ENCODE data around the gene ZNF330. TPM values are rescaled to one million over a fixed set of nuclear protein-coding genes. Genes with fewer than 3 reads are reported as not detected.

ZNF330 gene
- total RNA-seq, 1 donor from 2014 or later = 16.0 TPM

GRCh38 chr4:141238186-141238585 lies 17.5 kb downstream of the ZNF330 start:
- DNase-seq (ENCODE audit: extremely low spot score in 2 of 2) = no peak
- H3K4me3 ChIP-seq = no peak overlapping the region
- no peaks in the 10 kb centered on the region for H3K4me1 ChIP-seq
- H3K36me3 ChIP-seq = peaks cover 0 to 18% of the 10 kb centered on the region in 2 donors
- no peaks in the 10 kb centered on the region for H3K9me3 ChIP-seq
- H3K27me3 ChIP-seq = no peaks in the 10 kb centered on the region
- no peak overlapping the region for H3K27ac ChIP-seq
- TF ChIP-seq POLR2A (IDR thresholded peaks at IDR 0.05) (no peak), POLR2AphosphoS5 (IDR thresholded peaks at IDR 0.05; ENCODE audit: insufficient read depth in 1 of 2, low read depth in 1 of 2) (no peak)
- TF ChIP-seq, protein P1, sequence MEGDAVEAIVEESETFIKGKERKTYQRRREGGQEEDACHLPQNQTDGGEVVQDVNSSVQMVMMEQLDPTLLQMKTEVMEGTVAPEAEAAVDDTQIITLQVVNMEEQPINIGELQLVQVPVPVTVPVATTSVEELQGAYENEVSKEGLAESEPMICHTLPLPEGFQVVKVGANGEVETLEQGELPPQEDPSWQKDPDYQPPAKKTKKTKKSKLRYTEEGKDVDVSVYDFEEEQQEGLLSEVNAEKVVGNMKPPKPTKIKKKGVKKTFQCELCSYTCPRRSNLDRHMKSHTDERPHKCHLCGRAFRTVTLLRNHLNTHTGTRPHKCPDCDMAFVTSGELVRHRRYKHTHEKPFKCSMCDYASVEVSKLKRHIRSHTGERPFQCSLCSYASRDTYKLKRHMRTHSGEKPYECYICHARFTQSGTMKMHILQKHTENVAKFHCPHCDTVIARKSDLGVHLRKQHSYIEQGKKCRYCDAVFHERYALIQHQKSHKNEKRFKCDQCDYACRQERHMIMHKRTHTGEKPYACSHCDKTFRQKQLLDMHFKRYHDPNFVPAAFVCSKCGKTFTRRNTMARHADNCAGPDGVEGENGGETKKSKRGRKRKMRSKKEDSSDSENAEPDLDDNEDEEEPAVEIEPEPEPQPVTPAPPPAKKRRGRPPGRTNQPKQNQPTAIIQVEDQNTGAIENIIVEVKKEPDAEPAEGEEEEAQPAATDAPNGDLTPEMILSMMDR (IDR thresholded peaks at IDR 0.05) = no peak
- intact Hi-C loops (cut with DNase I) = no loop called here

GRCh38 chr4:141240259-141240658 lies 19.6 kb downstream of the ZNF330 start:
- no peak for DNase-seq (ENCODE audit: extremely low spot score in 2 of 2)
- Histone ChIP-seq H3K27ac (no peak overlapping the region), H3K36me3 (no peaks in the 10 kb centered on the region), H3K4me1 (no peaks in the 10 kb centered on the region), H3K9me3 (no peaks in the 10 kb centered on the region), H3K4me3 (no peak overlapping the region), H3K27me3 (no peaks in the 10 kb centered on the region)
- TF ChIP-seq POLR2A (IDR thresholded peaks at IDR 0.05) (no peak), POLR2AphosphoS5 (IDR thresholded peaks at IDR 0.05; ENCODE audit: insufficient read depth in 1 of 2, low read depth in 1 of 2) (no peak)
- TF ChIP-seq, protein P1 (IDR thresholded peaks at IDR 0.05) = no peak
- intact Hi-C loops (cut with DNase I) = no loop called here

DNA sequence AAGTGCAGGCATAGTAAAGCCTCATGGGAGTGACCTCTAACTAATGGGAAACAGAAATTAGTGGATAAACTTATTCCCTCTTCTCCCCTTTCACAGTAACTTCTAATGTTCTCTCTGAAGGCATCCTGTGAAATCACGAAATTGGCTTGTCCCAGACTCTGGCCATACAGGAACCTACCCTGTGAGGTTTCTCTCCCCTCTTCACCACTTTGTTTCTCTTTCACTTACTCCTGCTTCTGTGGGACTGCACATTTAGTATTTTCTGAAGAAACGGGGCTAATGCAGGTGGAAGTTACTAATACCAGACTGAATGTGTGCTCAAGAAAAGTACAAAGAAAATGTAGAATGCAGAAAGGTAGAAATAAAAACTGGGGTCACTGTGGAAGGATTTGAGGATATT lies 20.0 kb downstream of the ZNF330 start:
- intact Hi-C loops (cut with DNase I) = no loop called here
- no peaks in the 10 kb centered on the region for H3K4me1 ChIP-seq
- H3K36me3 ChIP-seq = no peaks in the 10 kb centered on the region
- H3K27ac ChIP-seq = no peak overlapping the region
- DNase-seq (ENCODE audit: extremely low spot score in 2 of 2) = no peak
- no peaks in the 10 kb centered on the region for H3K9me3 ChIP-seq
- no peak overlapping the region for H3K4me3 ChIP-seq
- no peaks in the 10 kb centered on the region for H3K27me3 ChIP-seq
- TF ChIP-seq, protein P1 (IDR thresholded peaks at IDR 0.05) = no peak

- Histone ChIP-seq H3K27me3 (no peaks in the 10 kb centered on the region), H3K4me3 (no peak overlapping the region), H3K27ac (no peak overlapping the region), H3K9me3 (no peaks in the 10 kb centered on the region), H3K36me3 (no peaks in the 10 kb centered on the region), H3K4me1 (no peaks in the 10 kb centered on the region)
- TF ChIP-seq, protein P1 (IDR thresholded peaks at IDR 0.05) = no peak
- TF ChIP-seq POLR2A (IDR thresholded peaks at IDR 0.05) (no peak), POLR2AphosphoS5 (IDR thresholded peaks at IDR 0.05; ENCODE audit: insufficient read depth in 1 of 2, low read depth in 1 of 2) (no peak)
- no peak for DNase-seq (ENCODE audit: extremely low spot score in 2 of 2)
- intact Hi-C loops (cut with DNase I) = no loop called here
These were observed 21.3 kb downstream of the ZNF330 start for GRCh38 chr4:141241986-141242385.

- DNase-seq (ENCODE audit: extremely low spot score in 2 of 2) = no peak
- no peak overlapping the region for H3K27ac ChIP-seq
- intact Hi-C loops (cut with DNase I) = no loop called here
- H3K4me1 ChIP-seq = no peaks in the 10 kb centered on the region
- H3K27me3 ChIP-seq = no peaks in the 10 kb centered on the region
- TF ChIP-seq, protein P1 (IDR thresholded peaks at IDR 0.05) = no peak
- TF ChIP-seq POLR2A (IDR thresholded peaks at IDR 0.05) (no peak), POLR2AphosphoS5 (IDR thresholded peaks at IDR 0.05; ENCODE audit: insufficient read depth in 1 of 2, low read depth in 1 of 2) (no peak)
- no peaks in the 10 kb centered on the region for H3K36me3 ChIP-seq
- no peaks in the 10 kb centered on the region for H3K9me3 ChIP-seq
- no peak overlapping the region for H3K4me3 ChIP-seq
These were observed 23.7 kb downstream of the ZNF330 start for GRCh38 chr4:141244419-141244818.

Measured in vagina (tissue), 2 donors.